ENCODE results near the gene CFAP45.

GRCh38 chr1:159826441-159827101, 73.4 kb downstream of the CFAP45 start, which contains the start of gene SLAMF8:
- TF ChIP-seq POLR2A (IDR thresholded peaks at IDR 0.05) (no peak), CTCF (IDR thresholded peaks at IDR 0.05) (no peak)
